MM.1S (cell line): ENCODE measurements around the gene TEX264.

Experiments
- EZH2 ChIP-seq: fragments of 300-600 bp; sonication (generic); optimal IDR thresholded peaks from 2 replicates; pipeline ENCODE3; 2017; ENCODE audit warnings: low read depth, mild to moderate bottlenecking, antibody characterized with exemption, low read length, mixed read lengths
- EZH2phosphoT487 ChIP-seq: fragments of 300-600 bp; sonication (generic); IDR thresholded peaks from 2 replicates; pipeline ENCODE4 v1.6.1; 2018; ENCODE audit warnings: antibody characterized with exemption, low read length
- TF ChIP-seq, protein P1 (sequence below): fragments of 300-600 bp; sonication (generic); IDR thresholded peaks from 2 replicates; pipeline ENCODE4 v1.5.1; 2016; ENCODE audit warnings: antibody characterized with exemption, low read length, mixed read lengths

DNA sequence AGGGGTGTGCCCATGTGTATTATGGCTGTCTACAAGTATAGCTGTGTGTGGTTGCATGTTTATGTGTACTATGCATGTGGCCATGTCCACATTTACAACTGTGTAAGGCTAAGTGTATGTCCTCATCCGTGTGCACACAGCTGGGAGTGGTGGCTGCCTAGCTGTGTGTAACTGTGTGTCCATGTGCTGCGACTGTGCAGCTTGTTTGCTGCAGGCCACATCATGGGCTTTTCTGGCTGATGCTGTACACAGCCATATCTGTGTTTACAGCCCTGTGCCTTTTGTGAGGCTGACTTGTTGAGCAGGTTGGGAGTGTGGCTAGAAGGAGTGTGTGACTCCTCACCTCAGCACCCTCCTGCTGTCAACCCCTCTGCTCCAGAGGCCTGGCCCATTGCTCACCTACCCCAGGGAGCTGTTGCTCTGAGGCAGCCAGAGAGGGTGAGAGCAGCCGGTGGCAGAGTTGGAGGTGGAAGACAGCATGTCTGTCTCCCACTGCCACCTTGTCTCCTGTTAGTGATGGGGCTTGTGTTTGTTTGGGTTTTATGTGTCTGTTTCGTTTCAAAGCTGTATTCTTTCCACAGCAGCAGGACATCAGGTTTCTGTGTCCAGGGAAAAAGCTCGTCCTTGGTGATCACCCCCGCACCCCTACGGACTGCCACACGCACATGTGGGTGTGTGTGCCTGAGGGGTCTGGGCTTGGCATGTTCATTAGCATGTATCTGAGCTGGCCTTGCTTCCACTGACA lies 34.4 kb downstream of the TEX264 start:
- TF ChIP-seq, protein P1, sequence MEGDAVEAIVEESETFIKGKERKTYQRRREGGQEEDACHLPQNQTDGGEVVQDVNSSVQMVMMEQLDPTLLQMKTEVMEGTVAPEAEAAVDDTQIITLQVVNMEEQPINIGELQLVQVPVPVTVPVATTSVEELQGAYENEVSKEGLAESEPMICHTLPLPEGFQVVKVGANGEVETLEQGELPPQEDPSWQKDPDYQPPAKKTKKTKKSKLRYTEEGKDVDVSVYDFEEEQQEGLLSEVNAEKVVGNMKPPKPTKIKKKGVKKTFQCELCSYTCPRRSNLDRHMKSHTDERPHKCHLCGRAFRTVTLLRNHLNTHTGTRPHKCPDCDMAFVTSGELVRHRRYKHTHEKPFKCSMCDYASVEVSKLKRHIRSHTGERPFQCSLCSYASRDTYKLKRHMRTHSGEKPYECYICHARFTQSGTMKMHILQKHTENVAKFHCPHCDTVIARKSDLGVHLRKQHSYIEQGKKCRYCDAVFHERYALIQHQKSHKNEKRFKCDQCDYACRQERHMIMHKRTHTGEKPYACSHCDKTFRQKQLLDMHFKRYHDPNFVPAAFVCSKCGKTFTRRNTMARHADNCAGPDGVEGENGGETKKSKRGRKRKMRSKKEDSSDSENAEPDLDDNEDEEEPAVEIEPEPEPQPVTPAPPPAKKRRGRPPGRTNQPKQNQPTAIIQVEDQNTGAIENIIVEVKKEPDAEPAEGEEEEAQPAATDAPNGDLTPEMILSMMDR, result no peak
- TF ChIP-seq EZH2phosphoT487 (no peak), EZH2 (no peak)
